ENCODE measurements around the gene POLR1D.

Gene POLR1D

GRCh38 chr13:27620377-27621115 is 1.1 kb upstream of the POLR1D start, which contains the start of gene LNX2:
TSS of gene LNX2 (minus strand) at chr13:27620529. CDS start at chr13:27581703, 38,826 bp downstream.
- no peak for TF ChIP-seq CTCF (IDR thresholded peaks at IDR 0.05; ENCODE audit: control insufficient read depth, insufficient read depth, low read depth, low read length, missing control alignments)
- H3K4me3 ChIP-seq (ENCODE audit: control insufficient read depth, low read depth, low read length) = peak within 1 kb of the TSS; percentile 53
- peak; percentile 77 for DNase-seq (ENCODE audit: low read depth)

GRCh38 chr13:27621116-27621365 is 651 bp upstream of the POLR1D start:
- no peak for DNase-seq (ENCODE audit: low read depth)
- H3K4me3 ChIP-seq (ENCODE audit: control insufficient read depth, low read depth, low read length) = peak overlapping the region; percentile 53
- TF ChIP-seq CTCF (IDR thresholded peaks at IDR 0.05; ENCODE audit: control insufficient read depth, insufficient read depth, low read depth, low read length, missing control alignments) = no peak

GRCh38 chr13:27622102-27622820 is 569 bp downstream of the POLR1D start:
- peak overlapping the region; percentile 53 for H3K4me3 ChIP-seq (ENCODE audit: control insufficient read depth, low read depth, low read length)
- peak; percentile 39 for TF ChIP-seq CTCF (IDR thresholded peaks at IDR 0.05; ENCODE audit: control insufficient read depth, insufficient read depth, low read depth, low read length, missing control alignments)
- DNase-seq (ENCODE audit: low read depth) = no peak

- no peak overlapping the region for H3K4me3 ChIP-seq (ENCODE audit: control insufficient read depth, low read depth, low read length)
- no peak for DNase-seq (ENCODE audit: low read depth)
- TF ChIP-seq CTCF (IDR thresholded peaks at IDR 0.05; ENCODE audit: control insufficient read depth, insufficient read depth, low read depth, low read length, missing control alignments) = no peak
Measured at GRCh38 chr13:27622881-27623280, 1.2 kb downstream of the POLR1D start.

- TF ChIP-seq CTCF (IDR thresholded peaks at IDR 0.05; ENCODE audit: control insufficient read depth, insufficient read depth, low read depth, low read length, missing control alignments) = no peak
- no peak overlapping the region for H3K4me3 ChIP-seq (ENCODE audit: control insufficient read depth, low read depth, low read length)
- DNase-seq (ENCODE audit: low read depth) = no peak
Measured at GRCh38 chr13:27624071-27624470, 2.4 kb downstream of the POLR1D start.

GRCh38 chr13:27625839-27626238 is 4.1 kb downstream of the POLR1D start:
- DNase-seq (ENCODE audit: low read depth) = no peak
- H3K4me3 ChIP-seq (ENCODE audit: control insufficient read depth, low read depth, low read length) = no peak overlapping the region
- TF ChIP-seq CTCF (IDR thresholded peaks at IDR 0.05; ENCODE audit: control insufficient read depth, insufficient read depth, low read depth, low read length, missing control alignments) = no peak
